Keratinocyte (primary cell): ENCODE data around the gene C15orf39. TPM values are rescaled to one million over a fixed set of nuclear protein-coding genes. Genes with fewer than 3 reads are reported as not detected.
"Not testable (repeated sequence)": the region's sequence is repeated elsewhere in the genome, so short reads cannot be mapped to it uniquely, and the experiment has no call there.

ENCODE experiments used
- DNase-seq: peaks from one replicate; pipeline ENCODE4 v3.0.0-alpha.2; 2011; ENCODE audit warnings: low read depth, missing footprints, low spot score
- FAIRE-seq: peaks from 2 replicates; lab custom pipeline; 2011; peaks lifted over from hg19 to GRCh38; lab: Jason Lieb, UNC
- H2AFZ ChIP-seq: 2 replicates; pipeline ENCODE4 v1.6.0; 2012; ENCODE audit warnings: low read length, control low read depth, inconsistent platforms; ENCODE audit not compliant: control insufficient read depth
- H3K27ac ChIP-seq: 2 replicates; pipeline ENCODE4 v1.5.1; 2011; ENCODE audit warnings: low read length; ENCODE audit not compliant: control insufficient read depth, insufficient read depth
- H3K27me3 ChIP-seq: 3 replicates; pipeline ENCODE4 v1.6.0; 2011; ENCODE audit warnings: low read length; ENCODE audit not compliant: control insufficient read depth, insufficient read depth; ENCODE audit errors: extremely low read depth
- H3K36me3 ChIP-seq, 2 experiments: 2 replicates in 1 of 2; 3 replicates in 1 of 2; pipeline ENCODE4 v1.5.1; 2011; ENCODE audit warnings: low read length in 2 of 2, mild to moderate bottlenecking in 1 of 2; ENCODE audit not compliant: control insufficient read depth in 2 of 2, insufficient read depth in 2 of 2; ENCODE audit errors: extremely low read depth in 1 of 2
- H3K4me1 ChIP-seq: 3 replicates; pipeline ENCODE4 v1.5.1; 2011; ENCODE audit warnings: low read length; ENCODE audit not compliant: control insufficient read depth, insufficient read depth; ENCODE audit errors: extremely low read depth
- H3K4me2 ChIP-seq: 3 replicates; pipeline ENCODE4 v1.6.0; 2011; ENCODE audit warnings: low read depth, low read length; ENCODE audit not compliant: control insufficient read depth, insufficient read depth; ENCODE audit errors: extremely low read depth
- H3K4me3 ChIP-seq, 3 experiments: fragments of 200-600 bp in 1 of 3; sonication (generic) in 1 of 3; 2 replicates in 2 of 3; 3 replicates in 1 of 3; pipeline ENCODE4 v1.5.1; 2011 to 2016; ENCODE audit warnings: low read length in 3 of 3, mild to moderate bottlenecking in 3 of 3, control low read depth in 2 of 3, inconsistent platforms in 1 of 3, low read depth in 1 of 3, mixed read lengths in 1 of 3, mixed run types in 1 of 3, moderate library complexity in 1 of 3; ENCODE audit not compliant: control insufficient read depth in 2 of 3, insufficient read depth in 2 of 3; ENCODE audit errors: extremely low read depth in 1 of 3
- H3K79me2 ChIP-seq: 2 replicates; pipeline ENCODE4 v1.6.0; 2012; ENCODE audit warnings: low read length; ENCODE audit not compliant: control insufficient read depth, insufficient read depth
- H3K9ac ChIP-seq: 3 replicates; pipeline ENCODE4 v1.6.0; 2011; ENCODE audit warnings: low read length; ENCODE audit not compliant: control insufficient read depth, insufficient read depth; ENCODE audit errors: extremely low read depth
- H3K9me1 ChIP-seq: 3 replicates; pipeline ENCODE4 v1.6.0; 2011; ENCODE audit warnings: low read length; ENCODE audit not compliant: control insufficient read depth, insufficient read depth; ENCODE audit errors: extremely low read depth
- H3K9me3 ChIP-seq: 2 replicates; pipeline ENCODE4 v1.5.1; 2012; ENCODE audit warnings: low read depth, low read length; ENCODE audit not compliant: control insufficient read depth
- H4K20me1 ChIP-seq: 3 replicates; pipeline ENCODE4 v1.6.0; 2011; ENCODE audit warnings: low read length; ENCODE audit not compliant: control insufficient read depth, insufficient read depth; ENCODE audit errors: extremely low read depth
- EZH2 ChIP-seq: IDR thresholded peaks from one replicate; pipeline ENCODE4 v1.6.1; 2012; ENCODE audit warnings: inconsistent platforms, mild to moderate bottlenecking, low read length, moderate library complexity
- dilution Hi-C: fragments of 300-500 bp; cut with MboI; formaldehyde crosslinking; loops from one replicate; pipeline ENCODE4 v1.7.0; 2020; ENCODE audit warnings: low sequenced_read_pairs; ENCODE audit not compliant: extremely low pct_ligation_motif_present
- polyA plus RNA-seq, 5 experiments: library from polyadenylated mRNA; depleted of rRNA in 3 of 5; stranded (reverse) in 3 of 5; stranded (forward) in 1 of 5; unstranded in 1 of 5; fragments of >200 nt; gene quantifications; 1 replicate in 1 of 5; 2 replicates in 3 of 5; 3 replicates in 1 of 5; pipeline versions ENCODE4 v1.2.1 to v1.2.3, GENCODE V29; 2011 to 2012; ENCODE audit warnings: missing spikeins in 2 of 5, low read depth in 1 of 5, low replicate concordance in 1 of 5
- TF ChIP-seq, protein P1 (sequence below), 3 experiments: IDR thresholded peaks in 1 of 3; conservative IDR thresholded peaks in 1 of 3; optimal IDR thresholded peaks in 1 of 3; 2 replicates in 2 of 3; 3 replicates in 1 of 3; pipeline versions ENCODE3 to v1.5.1; 2011; ENCODE audit warnings: low read length in 3 of 3, mild to moderate bottlenecking in 3 of 3, moderate library complexity in 2 of 3, control low read depth in 1 of 3, inconsistent platforms in 1 of 3; ENCODE audit not compliant: insufficient read depth in 2 of 3; ENCODE audit errors: extremely low read depth in 1 of 3

Gene C15orf39
- polyA plus RNA-seq, 1 donor (not counting 4 experiments of a cell fraction or from before 2014, with no cell fraction given) = 1.8 TPM

GRCh38 chr15:75163150-75163564 is 38.5 kb upstream of the C15orf39 start:
- TF ChIP-seq, protein P1, sequence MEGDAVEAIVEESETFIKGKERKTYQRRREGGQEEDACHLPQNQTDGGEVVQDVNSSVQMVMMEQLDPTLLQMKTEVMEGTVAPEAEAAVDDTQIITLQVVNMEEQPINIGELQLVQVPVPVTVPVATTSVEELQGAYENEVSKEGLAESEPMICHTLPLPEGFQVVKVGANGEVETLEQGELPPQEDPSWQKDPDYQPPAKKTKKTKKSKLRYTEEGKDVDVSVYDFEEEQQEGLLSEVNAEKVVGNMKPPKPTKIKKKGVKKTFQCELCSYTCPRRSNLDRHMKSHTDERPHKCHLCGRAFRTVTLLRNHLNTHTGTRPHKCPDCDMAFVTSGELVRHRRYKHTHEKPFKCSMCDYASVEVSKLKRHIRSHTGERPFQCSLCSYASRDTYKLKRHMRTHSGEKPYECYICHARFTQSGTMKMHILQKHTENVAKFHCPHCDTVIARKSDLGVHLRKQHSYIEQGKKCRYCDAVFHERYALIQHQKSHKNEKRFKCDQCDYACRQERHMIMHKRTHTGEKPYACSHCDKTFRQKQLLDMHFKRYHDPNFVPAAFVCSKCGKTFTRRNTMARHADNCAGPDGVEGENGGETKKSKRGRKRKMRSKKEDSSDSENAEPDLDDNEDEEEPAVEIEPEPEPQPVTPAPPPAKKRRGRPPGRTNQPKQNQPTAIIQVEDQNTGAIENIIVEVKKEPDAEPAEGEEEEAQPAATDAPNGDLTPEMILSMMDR (optimal IDR thresholded peaks at IDR 0.05 in 1 of 3, IDR thresholded peaks at IDR 0.05 in 1 of 3, conservative IDR thresholded peaks at IDR 0.05 in 1 of 3; ENCODE audit: extremely low read depth in 1 of 3, insufficient read depth in 2 of 3, low read length in 3 of 3) = no peak
- no peak for TF ChIP-seq EZH2
- Histone ChIP-seq H3K27ac (no peak overlapping the region), H4K20me1 (no peaks in the 10 kb centered on the region), H3K4me3 (no peak overlapping the region), H3K27me3 (no peaks in the 10 kb centered on the region), H3K9ac (no peak overlapping the region), H3K9me3 (no peaks in the 10 kb centered on the region), H3K4me1 (peaks cover 7% of the 10 kb centered on the region), H3K4me2 (no peak overlapping the region), H3K36me3 (no peaks in the 10 kb centered on the region), H3K9me1 (no peaks in the 10 kb centered on the region), H3K79me2 (no peaks in the 10 kb centered on the region), H2AFZ (no peak overlapping the region)
- dilution Hi-C loops = no loop called here
- DNase-seq (no peak), FAIRE-seq (no peak)

DNA sequence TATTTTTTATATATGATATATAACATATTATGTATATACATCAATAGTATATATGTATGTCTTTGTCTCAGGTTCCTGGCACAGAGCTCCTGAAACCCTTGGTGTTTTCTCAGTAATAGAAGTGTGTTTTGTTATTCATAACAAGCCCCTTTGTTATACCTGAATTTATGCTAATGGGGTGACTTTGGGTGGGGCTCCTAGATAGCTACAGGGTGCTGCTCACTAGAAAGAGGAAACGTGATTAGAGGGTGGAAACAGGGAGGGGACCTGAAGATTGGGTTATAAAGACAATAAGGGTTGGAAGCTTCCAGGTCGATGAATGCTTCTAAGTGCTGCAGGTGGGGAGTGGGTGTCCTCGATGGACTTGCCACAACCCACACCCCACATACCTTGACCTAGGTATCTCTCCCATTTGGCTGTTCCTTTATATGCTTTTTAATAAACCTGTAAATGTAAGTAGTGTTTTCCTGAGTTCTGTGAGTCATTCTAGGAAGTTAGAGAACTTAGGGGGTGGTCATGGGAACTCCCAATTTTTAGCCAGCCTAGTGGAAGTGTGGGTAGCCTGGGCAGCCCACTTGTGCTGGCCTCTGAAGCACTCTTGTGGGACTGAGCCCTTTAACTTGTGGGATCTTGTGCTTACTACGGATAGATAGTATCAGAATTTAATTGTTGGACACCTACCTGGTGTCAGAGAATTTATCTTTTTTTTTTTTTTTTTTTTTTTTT is 36.9 kb upstream of the C15orf39 start:
- Histone ChIP-seq H3K9ac (no peak overlapping the region), H3K4me3 (no peak overlapping the region), H3K9me3 (no peaks in the 10 kb centered on the region), H3K4me1 (peaks cover 11% of the 10 kb centered on the region), H3K27ac (no peak overlapping the region), H3K9me1 (no peaks in the 10 kb centered on the region), H3K4me2 (no peak overlapping the region), H3K36me3 (no peaks in the 10 kb centered on the region), H4K20me1 (no peaks in the 10 kb centered on the region), H2AFZ (no peak overlapping the region), H3K79me2 (no peaks in the 10 kb centered on the region), H3K27me3 (no peaks in the 10 kb centered on the region)
- FAIRE-seq (no peak), DNase-seq (no peak)
- dilution Hi-C loops = no loop called here
- no peak for TF ChIP-seq EZH2
- TF ChIP-seq, protein P1 (optimal IDR thresholded peaks at IDR 0.05 in 1 of 3, IDR thresholded peaks at IDR 0.05 in 1 of 3, conservative IDR thresholded peaks at IDR 0.05 in 1 of 3; ENCODE audit: extremely low read depth in 1 of 3, insufficient read depth in 2 of 3, low read length in 3 of 3) = no peak

GRCh38 chr15:75166489-75167063 is 35.1 kb upstream of the C15orf39 start:
- DNase-seq, H3K9me1 ChIP-seq, H3K9ac ChIP-seq, H3K9me3 ChIP-seq, FAIRE-seq, H3K79me2 ChIP-seq, H3K27ac ChIP-seq, H3K4me2 ChIP-seq, H2AFZ ChIP-seq, H3K4me3 ChIP-seq, H3K27me3 ChIP-seq, dilution Hi-C loops, H3K36me3 ChIP-seq, H4K20me1 ChIP-seq: not testable (repeated sequence)
- peaks cover 25% of the 10 kb centered on the region for H3K4me1 ChIP-seq
